HCT116 (cell line): ENCODE results near the gene NALCN. TPM values are rescaled to one million over a fixed set of nuclear protein-coding genes. Genes with fewer than 3 reads are reported as not detected.

Experiments used
- ATAC-seq: fragments of 200-7000 bp; cut with Tn5 transposase; 2 replicates; pipeline ENCODE4 v1.9.1; 2020; ENCODE audit warnings: mild to moderate bottlenecking, moderate library complexity
- BruUV-seq: library from RNA; stranded (reverse); fragments of 400-500 nt; replicated peaks from 2 replicates; lab custom pipeline; 2021; lab: Mats Ljungman, UMichigan
- CTCF ChIA-PET: fragments of 300-600 bp; sonication (Branson Sonifier 250); formaldehyde crosslinking; loops from one replicate; lab custom pipeline; 2021; ENCODE audit warnings: antibody characterized with exemption; lab: Charles Lee
- POLR2A ChIA-PET: fragments of 300-600, 350-600 bp; sonication (Branson Sonifier 250); formaldehyde crosslinking; loops from one replicate; lab custom pipeline; 2021; ENCODE audit warnings: antibody characterized with exemption; lab: Charles Lee
- RAD21 ChIA-PET, 2 experiments: fragments of 300-600 bp; sonication (Branson Sonifier 250); formaldehyde crosslinking; loops; one replicate each; lab custom pipeline; 2023; ENCODE audit warnings: low total read pairs in 2 of 2; ENCODE audit not compliant: uncharacterized antibody in 2 of 2, unreplicated experiment in 2 of 2, low non-redundant PET in 1 of 2; lab: Charles Lee
- DNase-seq: peaks from one replicate; pipeline ENCODE4 v3.0.0-alpha.2; 2010; ENCODE audit warnings: low read depth, low spot score
- H2AFZ ChIP-seq: fragments of 200-600 bp; shearing (Covaris generic), sonication (generic); 2 replicates; pipeline ENCODE4 v1.6.1; 2017; ENCODE audit warnings: low read depth, mixed run types, mixed read lengths, antibody characterized with exemption, low read length; ENCODE audit not compliant: poor library complexity, severe bottlenecking
- H3K27ac ChIP-seq: 2 replicates; pipeline ENCODE4 v1.5.1; 2012; ENCODE audit warnings: low read depth, low read length
- H3K27me3 ChIP-seq: fragments of 200-600 bp; sonication (generic); 2 replicates; pipeline ENCODE4 v1.6.1; 2016; ENCODE audit warnings: mixed run types, low read length, mixed read lengths; ENCODE audit not compliant: insufficient read depth
- H3K36me3 ChIP-seq, 2 experiments: fragments of 200-500 bp in 1 of 2; fragments of 200-600 bp in 1 of 2; sonication (Bioruptor generic) in 1 of 2; sonication (generic) in 1 of 2; 2 replicates each; pipeline versions ENCODE4 v1.5.1 to v1.6.1; 2014 to 2016; ENCODE audit warnings: low read length in 2 of 2, inconsistent platforms in 1 of 2, mixed read lengths in 1 of 2, mixed run types in 1 of 2; ENCODE audit not compliant: insufficient read depth in 2 of 2, control insufficient read depth in 1 of 2
- H3K4me1 ChIP-seq, 2 experiments: fragments of 200-600 bp in 1 of 2; sonication (generic) in 1 of 2; 2 replicates each; pipeline versions ENCODE4 v1.5.1 to v1.6.1; 2012 to 2017; ENCODE audit warnings: low read length in 2 of 2, inconsistent platforms in 1 of 2, mild to moderate bottlenecking in 1 of 2, mixed read lengths in 1 of 2, mixed run types in 1 of 2, moderate library complexity in 1 of 2; ENCODE audit not compliant: insufficient read depth in 2 of 2, control insufficient read depth in 1 of 2
- H3K4me2 ChIP-seq: fragments of 200-600 bp; sonication (generic); 2 replicates; pipeline ENCODE4 v1.6.1; 2017; ENCODE audit warnings: mixed run types, low read length, mixed read lengths
- H3K4me3 ChIP-seq, 2 experiments: fragments of 200-600 bp in 1 of 2; sonication (generic) in 1 of 2; replicated peaks in 1 of 2; 2 replicates each; pipeline ENCODE4 v1.5.1; 2011 to 2016; ENCODE audit warnings: low read length in 2 of 2, control low read depth in 1 of 2, low read depth in 1 of 2, mild to moderate bottlenecking in 1 of 2, mixed read lengths in 1 of 2, mixed run types in 1 of 2
- H3K79me2 ChIP-seq: fragments of 200-600 bp; sonication (generic); 2 replicates; pipeline ENCODE4 v1.6.1; 2017; ENCODE audit warnings: mild to moderate bottlenecking, mixed run types, low read length, moderate library complexity, mixed read lengths; ENCODE audit not compliant: insufficient read depth
- H3K9ac ChIP-seq: fragments of 200-600 bp; sonication (generic); 2 replicates; pipeline ENCODE4 v1.6.1; 2016; ENCODE audit warnings: low read length, mixed read lengths
- H3K9me2 ChIP-seq: fragments of 200-600 bp; sonication (generic), shearing (Covaris generic); 2 replicates; pipeline ENCODE4 v1.6.1; 2017; ENCODE audit warnings: mixed run types, mild to moderate bottlenecking, moderate library complexity; ENCODE audit not compliant: insufficient read depth
- H3K9me3 ChIP-seq, 2 experiments: fragments of 200-500 bp in 1 of 2; fragments of 200-600 bp in 1 of 2; sonication (Bioruptor generic) in 1 of 2; sonication (generic) in 1 of 2; 2 replicates each; pipeline ENCODE4 v1.6.1; 2014 to 2017; ENCODE audit warnings: low read length in 2 of 2, mixed read lengths in 2 of 2, inconsistent platforms in 1 of 2, low read depth in 1 of 2, mild to moderate bottlenecking in 1 of 2, mixed run types in 1 of 2, moderate library complexity in 1 of 2; ENCODE audit not compliant: control insufficient read depth in 1 of 2, insufficient read depth in 1 of 2
- H4K20me1 ChIP-seq: fragments of 200-600 bp; sonication (generic), shearing (Covaris generic); 2 replicates; pipeline ENCODE4 v1.6.1; 2017; ENCODE audit warnings: mixed run types, mild to moderate bottlenecking, moderate library complexity; ENCODE audit not compliant: insufficient read depth
- ATF3 ChIP-seq: IDR thresholded peaks from 2 replicates; pipeline ENCODE4 v1.6.1; 2012
- CBX3 ChIP-seq: IDR thresholded peaks from 2 replicates; pipeline ENCODE4 v1.6.1; 2012; ENCODE audit warnings: low read depth
- CEBPB ChIP-seq: IDR thresholded peaks from 2 replicates; pipeline ENCODE4 v1.6.1; 2012; ENCODE audit warnings: low read depth
- CTCF ChIP-seq, 3 experiments: fragments of 200-600 bp in 1 of 3; sonication (generic) in 1 of 3; IDR thresholded peaks in 2 of 3; conservative IDR thresholded peaks in 1 of 3; 2 replicates each; pipeline ENCODE4 v1.5.1; 2012 to 2017; ENCODE audit warnings: low read depth in 2 of 3, low read length in 2 of 3, antibody characterized with exemption in 1 of 3, borderline replicate concordance in 1 of 3, control low read depth in 1 of 3, mild to moderate bottlenecking in 1 of 3, mixed read lengths in 1 of 3, mixed run types in 1 of 3, moderate library complexity in 1 of 3; ENCODE audit not compliant: insufficient read depth in 1 of 3
- ELF1 ChIP-seq: IDR thresholded peaks from 2 replicates; pipeline ENCODE4 v1.6.1; 2012; ENCODE audit warnings: low read depth, borderline replicate concordance
- EZH2 ChIP-seq: fragments of 200-600 bp; sonication (generic); IDR thresholded peaks from 2 replicates; pipeline ENCODE4 v1.6.1; 2017; ENCODE audit warnings: antibody characterized with exemption, mixed run types
- EZH2phosphoT487 ChIP-seq: fragments of 200-600 bp; IDR thresholded peaks from 2 replicates; pipeline ENCODE4 v1.6.1; 2018; ENCODE audit warnings: antibody characterized with exemption, borderline replicate concordance
- FOSL1 ChIP-seq: IDR thresholded peaks from 2 replicates; pipeline ENCODE4 v1.6.1; 2012; ENCODE audit warnings: low read depth
- JUND ChIP-seq: IDR thresholded peaks from 2 replicates; pipeline ENCODE4 v1.6.1; 2012
- MAX ChIP-seq: IDR thresholded peaks from 2 replicates; pipeline ENCODE4 v1.6.1; 2012
- POLR2A ChIP-seq: IDR thresholded peaks from 2 replicates; pipeline ENCODE4 v1.7.0; 2011; ENCODE audit warnings: borderline replicate concordance; ENCODE audit not compliant: insufficient read depth, insufficient read length; ENCODE audit errors: extremely low read depth
- POLR2AphosphoS5 ChIP-seq: IDR thresholded peaks from 2 replicates; pipeline ENCODE4 v1.6.1; 2011; ENCODE audit warnings: mild to moderate bottlenecking, low read depth, low read length, moderate library complexity
- RAD21 ChIP-seq: IDR thresholded peaks from 2 replicates; pipeline ENCODE4 v1.6.1; 2012; ENCODE audit warnings: low read depth, mild to moderate bottlenecking
- REST ChIP-seq: IDR thresholded peaks from 2 replicates; pipeline ENCODE4 v1.6.1; 2012; ENCODE audit warnings: low read depth
- SIN3A ChIP-seq: IDR thresholded peaks from 2 replicates; pipeline ENCODE4 v1.6.1; 2012; ENCODE audit warnings: low read depth
- SP1 ChIP-seq: IDR thresholded peaks from 2 replicates; pipeline ENCODE4 v1.6.1; 2012; ENCODE audit warnings: low read depth
- TCF7L2 ChIP-seq: IDR thresholded peaks from 2 replicates; pipeline ENCODE4 v1.7.0; 2011; ENCODE audit warnings: borderline replicate concordance, inconsistent platforms; ENCODE audit not compliant: insufficient read depth, insufficient read length; ENCODE audit errors: extremely low read depth
- YY1 ChIP-seq: IDR thresholded peaks from 2 replicates; pipeline ENCODE4 v1.6.1; 2011; ENCODE audit warnings: low read length, low read depth, moderate library complexity, mild to moderate bottlenecking; ENCODE audit not compliant: insufficient replicate concordance; ENCODE audit errors: extremely low read depth
- ZBTB33 ChIP-seq: IDR thresholded peaks from 2 replicates; pipeline ENCODE4 v1.6.1; 2011; ENCODE audit warnings: mild to moderate bottlenecking, low read length, moderate library complexity; ENCODE audit not compliant: insufficient replicate concordance; ENCODE audit errors: extremely low read depth
- ZNF274 ChIP-seq: fragments of 200-500 bp; sonication (Bioruptor generic); IDR thresholded peaks from 2 replicates; pipeline ENCODE4 v1.6.1; 2014; ENCODE audit warnings: mild to moderate bottlenecking, low read depth, low read length, inconsistent platforms
- intact Hi-C: fragments of 100-400 bp; cut with micrococcal nuclease; formaldehyde crosslinking; loops from 2 replicates; pipeline ENCODE4 v1.10.0; 2022
- total RNA-seq: library from RNA; stranded (reverse); gene quantifications from one replicate; pipeline ENCODE4 v1.2.1, GENCODE V29; 2021; ENCODE audit not compliant: unreplicated experiment

Gene NALCN
- total RNA-seq, 1 experiment from 2014 or later = not detected

- H3K27me3 ChIP-seq = no peaks in the 10 kb centered on the region
- no peaks in the 10 kb centered on the region for H3K79me2 ChIP-seq
- POLR2A ChIA-PET = no interaction called here
- RAD21 ChIA-PET = no interaction called here
- H3K4me1 ChIP-seq = no peaks in the 10 kb centered on the region
- no peak overlapping the region for H2AFZ ChIP-seq
- no peak for TF ChIP-seq RAD21
- no peak for TF ChIP-seq ZNF274
- no peak for TF ChIP-seq ZBTB33
- TF ChIP-seq ATF3 = no peak
- TF ChIP-seq SIN3A = no peak
- no peak for TF ChIP-seq EZH2phosphoT487
- no peak for TF ChIP-seq ELF1
- no peak for TF ChIP-seq REST
- TF ChIP-seq CEBPB = no peak
- no peak for TF ChIP-seq POLR2A
- no peak for TF ChIP-seq CTCF (IDR thresholded peaks at IDR 0.05 in 2 of 3, conservative IDR thresholded peaks at IDR 0.05 in 1 of 3; ENCODE audit: borderline replicate concordance in 1 of 3, insufficient read depth in 1 of 3, low read depth in 2 of 3, low read length in 2 of 3)
- TF ChIP-seq FOSL1 = no peak
- no peak for TF ChIP-seq YY1
- no peak for TF ChIP-seq POLR2AphosphoS5
- TF ChIP-seq EZH2 = no peak
- TF ChIP-seq TCF7L2 = no peak
- TF ChIP-seq CBX3 = no peak
- TF ChIP-seq MAX = no peak
- TF ChIP-seq SP1 = no peak
- no peak for TF ChIP-seq JUND
- CTCF ChIA-PET = no interaction called here
- H3K4me2 ChIP-seq = no peak overlapping the region
- H3K4me3 ChIP-seq = no peak overlapping the region
- no peaks in the 10 kb centered on the region; a peak in 1 of 4 replicates for H3K9me3 ChIP-seq
- ATAC-seq (no peak), DNase-seq (no peak)
- no peaks in the 10 kb centered on the region for H3K9me2 ChIP-seq
- no TSS peak for BruUV-seq
- H3K9ac ChIP-seq = no peak overlapping the region
- H3K36me3 ChIP-seq = no peaks in the 10 kb centered on the region
- H3K27ac ChIP-seq = no peak overlapping the region
- intact Hi-C loops = no loop called here
- H4K20me1 ChIP-seq = no peaks in the 10 kb centered on the region
Measured at GRCh38 chr13:101211261-101211660, 205.0 kb downstream of the NALCN start.
